ENCODE results near the gene CARHSP1. TPM values are rescaled to one million over a fixed set of nuclear protein-coding genes. Genes with fewer than 3 reads are reported as not detected.

CARHSP1 gene
- total and polyA plus RNA-seq, 2 experiments from 2014 or later, result 140 to 167 TPM

DNA sequence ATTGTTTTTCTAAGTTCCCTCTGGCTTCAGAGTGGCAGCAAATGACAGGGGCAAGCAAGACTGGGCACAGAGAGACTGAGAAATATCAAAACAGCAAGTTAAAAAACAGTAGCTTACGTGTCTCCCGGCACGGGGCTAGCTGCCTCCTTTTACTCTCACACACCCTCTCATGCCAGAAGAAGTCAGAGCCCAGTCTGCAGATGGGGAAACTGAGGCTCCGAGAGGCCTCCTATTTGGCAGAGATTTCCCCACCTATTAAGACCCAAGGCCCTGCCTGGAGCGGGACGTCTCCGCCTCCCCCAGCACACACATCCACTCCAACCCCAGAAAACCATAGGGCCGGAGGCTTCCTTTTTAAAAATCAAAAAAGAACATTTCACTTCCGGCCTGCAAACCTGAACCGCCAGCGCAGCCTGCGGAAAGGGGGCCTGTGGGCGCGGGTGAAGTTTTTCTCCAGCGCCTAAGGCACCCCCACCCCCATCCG lies 832 bp downstream of the CARHSP1 start:
- H2AFZ ChIP-seq, result peak overlapping the region; percentile 91
- TF ChIP-seq EZH2 (IDR thresholded peaks at IDR 0.05; ENCODE audit: borderline replicate concordance) (no peak), EZH2phosphoT487 (IDR thresholded peaks at IDR 0.05; ENCODE audit: low read depth, severe bottlenecking, unreplicated experiment) (no peak)
- TF ChIP-seq, protein P1, sequence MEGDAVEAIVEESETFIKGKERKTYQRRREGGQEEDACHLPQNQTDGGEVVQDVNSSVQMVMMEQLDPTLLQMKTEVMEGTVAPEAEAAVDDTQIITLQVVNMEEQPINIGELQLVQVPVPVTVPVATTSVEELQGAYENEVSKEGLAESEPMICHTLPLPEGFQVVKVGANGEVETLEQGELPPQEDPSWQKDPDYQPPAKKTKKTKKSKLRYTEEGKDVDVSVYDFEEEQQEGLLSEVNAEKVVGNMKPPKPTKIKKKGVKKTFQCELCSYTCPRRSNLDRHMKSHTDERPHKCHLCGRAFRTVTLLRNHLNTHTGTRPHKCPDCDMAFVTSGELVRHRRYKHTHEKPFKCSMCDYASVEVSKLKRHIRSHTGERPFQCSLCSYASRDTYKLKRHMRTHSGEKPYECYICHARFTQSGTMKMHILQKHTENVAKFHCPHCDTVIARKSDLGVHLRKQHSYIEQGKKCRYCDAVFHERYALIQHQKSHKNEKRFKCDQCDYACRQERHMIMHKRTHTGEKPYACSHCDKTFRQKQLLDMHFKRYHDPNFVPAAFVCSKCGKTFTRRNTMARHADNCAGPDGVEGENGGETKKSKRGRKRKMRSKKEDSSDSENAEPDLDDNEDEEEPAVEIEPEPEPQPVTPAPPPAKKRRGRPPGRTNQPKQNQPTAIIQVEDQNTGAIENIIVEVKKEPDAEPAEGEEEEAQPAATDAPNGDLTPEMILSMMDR (IDR thresholded peaks at IDR 0.05; ENCODE audit: poor library complexity), result no peak
- peaks cover 48% of the 10 kb centered on the region for H3K4me1 ChIP-seq (ENCODE audit: insufficient read depth)
- DNase-seq (ENCODE audit: low spot score), result no peak
- H3K9me2 ChIP-seq (replicated peaks; ENCODE audit: insufficient read depth), result no peaks in the 10 kb centered on the region
- H3K4me3 ChIP-seq, result peak overlapping the region; percentile 100
- peaks cover 28% of the 10 kb centered on the region for H4K20me1 ChIP-seq (ENCODE audit: insufficient read depth, poor library complexity, severe bottlenecking)
- WGBS (ENCODE audit: low lambda C conversion rate, missing lambda C conversion rate), result 0% methylated on average over 14 of the region's 16 CpGs
- no peaks in the 10 kb centered on the region for H3K36me3 ChIP-seq (replicated peaks; ENCODE audit: insufficient read depth, low read depth)
- H3K9me3 ChIP-seq (ENCODE audit: low read depth), result no peaks in the 10 kb centered on the region
- H3K79me2 ChIP-seq, result peaks cover 56% of the 10 kb centered on the region
- H3K27ac ChIP-seq, result peak overlapping the region; percentile 96
- H3K27me3 ChIP-seq, result no peaks in the 10 kb centered on the region
- H3K4me2 ChIP-seq, result peak overlapping the region; percentile 87

DNA sequence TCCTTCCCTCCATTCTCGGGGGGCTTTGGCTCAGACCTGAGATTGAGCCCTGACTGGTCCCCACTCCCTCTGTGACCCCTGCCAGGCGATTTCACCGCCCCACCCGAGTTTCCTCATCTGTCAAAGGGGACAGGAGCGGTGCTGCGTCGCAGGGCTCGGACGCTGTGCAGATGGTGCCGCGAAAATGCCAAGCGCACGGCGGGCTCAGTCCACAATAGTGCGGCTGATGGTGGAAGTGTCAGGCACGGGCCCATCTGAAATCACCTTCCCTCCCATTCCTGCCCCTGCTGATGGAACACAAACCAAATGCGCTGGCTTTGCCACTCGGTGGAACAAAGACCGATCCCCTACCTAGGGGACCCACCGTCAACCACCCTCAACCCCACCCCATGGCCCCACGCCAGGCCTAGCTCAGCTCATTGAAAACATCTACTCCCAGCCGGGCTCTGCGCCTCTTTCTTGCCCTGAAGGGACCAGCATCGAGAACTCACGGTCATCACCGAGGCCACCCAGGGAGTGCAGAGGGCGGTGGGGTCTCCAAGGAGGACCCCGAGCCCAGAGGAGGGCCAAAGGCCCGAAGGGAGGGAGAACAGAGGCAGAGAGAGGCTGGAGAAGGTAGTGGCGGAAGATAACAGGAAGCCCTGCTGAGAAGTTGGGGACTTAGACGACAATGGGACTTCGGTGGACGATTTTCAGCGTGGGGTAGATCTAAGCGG lies 1.4 kb downstream of the CARHSP1 start:
- TF ChIP-seq EZH2phosphoT487 (IDR thresholded peaks at IDR 0.05; ENCODE audit: low read depth, severe bottlenecking, unreplicated experiment), result no peak
- Histone ChIP-seq H3K9me3 (ENCODE audit: low read depth) (no peaks in the 10 kb centered on the region), H3K4me2 (peak overlapping the region; percentile 87), H2AFZ (peak overlapping the region; percentile 13), H3K79me2 (peaks cover 62% of the 10 kb centered on the region), H3K36me3 (replicated peaks; ENCODE audit: insufficient read depth, low read depth) (no peaks in the 10 kb centered on the region), H4K20me1 (ENCODE audit: insufficient read depth, poor library complexity, severe bottlenecking) (peaks cover 32% of the 10 kb centered on the region), H3K27ac (peak overlapping the region; percentile 96), H3K4me3 (peak overlapping the region; percentile 100), H3K9me2 (replicated peaks; ENCODE audit: insufficient read depth) (no peaks in the 10 kb centered on the region), H3K27me3 (no peaks in the 10 kb centered on the region), H3K4me1 (ENCODE audit: insufficient read depth) (peaks cover 54% of the 10 kb centered on the region)
- 4% methylated on average over 26 of the region's 35 CpGs for WGBS (ENCODE audit: low lambda C conversion rate, missing lambda C conversion rate)
- peak; percentile 54 for DNase-seq (ENCODE audit: low spot score)

DNA sequence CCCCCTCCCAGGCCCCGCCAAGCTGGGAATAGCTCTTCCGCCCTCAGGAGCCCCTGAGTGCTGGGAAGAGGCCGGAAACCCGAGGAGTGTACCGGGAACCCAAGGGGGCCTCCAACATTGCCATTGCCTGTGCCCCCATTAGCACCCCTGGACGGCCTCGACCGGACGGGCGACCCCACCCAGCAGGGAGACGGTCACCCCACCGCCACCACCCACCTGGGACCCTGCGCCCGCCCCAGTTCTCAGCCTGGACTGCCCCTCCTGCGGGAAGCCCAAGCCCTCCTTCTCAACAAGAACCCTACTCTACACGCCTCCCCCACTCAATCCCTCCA lies 2.0 kb downstream of the CARHSP1 start:
- Histone ChIP-seq H3K27ac (peak overlapping the region; percentile 96), H2AFZ (no peak overlapping the region)
- TF ChIP-seq EZH2 (IDR thresholded peaks at IDR 0.05; ENCODE audit: borderline replicate concordance), result no peak
- TF ChIP-seq EZH2phosphoT487 (IDR thresholded peaks at IDR 0.05; ENCODE audit: low read depth, severe bottlenecking, unreplicated experiment), result no peak
- TF ChIP-seq, protein P1 (IDR thresholded peaks at IDR 0.05; ENCODE audit: poor library complexity), result no peak

DNA sequence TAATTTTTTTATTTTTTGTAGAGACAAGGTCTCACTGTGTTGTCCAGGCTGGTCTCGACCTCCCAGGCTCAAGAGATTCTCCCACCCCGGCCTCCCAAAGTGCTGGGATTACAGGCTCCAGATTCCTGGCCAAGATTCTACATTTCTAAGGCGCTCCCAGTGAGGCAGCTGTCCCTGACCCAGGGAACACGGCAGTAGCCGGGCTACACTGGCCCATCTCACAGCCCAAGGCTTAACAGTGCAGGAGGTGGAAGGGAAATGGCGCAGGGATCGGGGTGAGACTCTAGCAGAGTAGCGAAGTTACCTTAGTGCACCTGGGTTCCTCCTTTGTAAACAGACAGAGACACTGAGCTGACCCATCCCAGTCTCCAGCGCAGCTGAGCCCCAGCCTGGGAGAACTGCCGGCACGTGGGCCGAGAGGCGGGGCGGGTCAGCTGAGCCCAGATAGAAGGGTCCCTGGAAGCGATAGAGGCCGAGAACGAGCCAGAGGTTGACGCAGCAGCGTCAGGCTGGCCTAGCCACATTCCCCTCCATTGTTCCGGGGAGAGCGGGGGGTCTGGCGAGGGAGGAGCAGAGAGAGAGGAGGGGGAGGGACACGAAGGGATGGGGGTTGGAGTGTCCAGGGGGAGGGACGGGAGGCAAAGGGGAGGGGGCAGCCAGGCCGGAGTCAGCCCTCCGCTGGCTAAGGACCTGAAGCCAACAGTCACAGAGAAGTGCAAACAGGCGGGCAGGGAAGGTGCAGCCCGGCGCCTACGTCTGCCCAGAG lies 2.5 kb downstream of the CARHSP1 start:
- H4K20me1 ChIP-seq (ENCODE audit: insufficient read depth, poor library complexity, severe bottlenecking), result peaks cover 40% of the 10 kb centered on the region
- 14% methylated on average over 20 of the region's 30 CpGs for WGBS (ENCODE audit: low lambda C conversion rate, missing lambda C conversion rate)
- peak overlapping the region; percentile 96 for H3K27ac ChIP-seq
- H3K9me3 ChIP-seq (ENCODE audit: low read depth), result no peaks in the 10 kb centered on the region
- H3K79me2 ChIP-seq, result peaks cover 72% of the 10 kb centered on the region
- H3K9me2 ChIP-seq (replicated peaks; ENCODE audit: insufficient read depth), result no peaks in the 10 kb centered on the region
- H3K4me1 ChIP-seq (ENCODE audit: insufficient read depth), result peaks cover 62% of the 10 kb centered on the region
- peak overlapping the region; percentile 87 for H3K4me2 ChIP-seq
- peak overlapping the region; percentile 100 for H3K4me3 ChIP-seq
- H3K36me3 ChIP-seq (replicated peaks; ENCODE audit: insufficient read depth, low read depth), result no peaks in the 10 kb centered on the region
- H2AFZ ChIP-seq, result peak overlapping the region; percentile 16
- TF ChIP-seq EZH2 (IDR thresholded peaks at IDR 0.05; ENCODE audit: borderline replicate concordance) (no peak), EZH2phosphoT487 (IDR thresholded peaks at IDR 0.05; ENCODE audit: low read depth, severe bottlenecking, unreplicated experiment) (no peak)
- TF ChIP-seq, protein P1 (IDR thresholded peaks at IDR 0.05; ENCODE audit: poor library complexity), result no peak
- DNase-seq (ENCODE audit: low spot score), result peak; percentile 77
- H3K27me3 ChIP-seq, result no peaks in the 10 kb centered on the region

More for the DNA sequence above, 2.0 kb downstream of the CARHSP1 start:
- Histone ChIP-seq H3K79me2 (peaks cover 67% of the 10 kb centered on the region), H3K4me2 (peak overlapping the region; percentile 87), H3K4me1 (ENCODE audit: insufficient read depth) (peaks cover 59% of the 10 kb centered on the region), H3K9me2 (replicated peaks; ENCODE audit: insufficient read depth) (no peaks in the 10 kb centered on the region), H3K4me3 (peak overlapping the region; percentile 100), H3K27me3 (no peaks in the 10 kb centered on the region), H3K36me3 (replicated peaks; ENCODE audit: insufficient read depth, low read depth) (no peaks in the 10 kb centered on the region), H3K9me3 (ENCODE audit: low read depth) (no peaks in the 10 kb centered on the region), H4K20me1 (ENCODE audit: insufficient read depth, poor library complexity, severe bottlenecking) (peaks cover 36% of the 10 kb centered on the region)
- 3% methylated on average over 7 of the region's 16 CpGs for WGBS (ENCODE audit: low lambda C conversion rate, missing lambda C conversion rate)
- DNase-seq (ENCODE audit: low spot score), result no peak
